DLD1 (cell line): Measurements from ENCODE around the gene SLC24A3.

Experiments used
- in situ Hi-C: cut with HindIII; loops from 2 replicates; pipeline ENCODE4 v1.10.0; 2017; ENCODE audit warnings: low sequenced_read_pairs

The SLC24A3 gene

DNA sequence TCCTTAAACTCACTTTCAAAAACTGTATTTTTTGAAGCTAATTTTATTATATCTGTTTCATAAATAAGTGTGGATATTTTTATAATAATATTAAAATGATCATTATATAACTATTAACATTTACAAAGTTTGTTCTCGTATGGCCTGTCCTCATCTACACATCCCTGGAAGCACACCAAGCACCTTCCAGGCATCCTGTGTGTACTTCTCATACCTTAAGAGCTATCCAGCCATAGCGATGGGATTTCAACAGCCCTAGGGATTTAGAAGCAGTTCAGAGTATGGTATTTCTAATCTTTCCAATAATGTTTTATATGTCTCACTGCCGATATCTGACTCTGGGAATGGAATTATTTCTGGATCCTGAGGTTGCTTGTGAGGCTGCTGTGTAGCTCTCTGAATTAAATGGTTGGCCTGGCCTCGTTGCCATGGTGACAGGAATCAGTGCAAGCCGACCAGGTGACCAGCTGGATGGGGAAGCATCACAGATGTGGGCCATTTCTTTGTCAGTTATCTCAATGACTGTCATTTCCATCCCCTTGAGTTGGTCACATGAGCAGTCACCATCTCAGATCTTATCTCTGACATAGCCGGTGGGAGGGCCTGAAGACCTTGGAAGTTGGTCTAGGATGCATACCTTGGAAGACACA lies 280.4 kb downstream of the SLC24A3 start:
- in situ Hi-C loops: no loop called here

DNA sequence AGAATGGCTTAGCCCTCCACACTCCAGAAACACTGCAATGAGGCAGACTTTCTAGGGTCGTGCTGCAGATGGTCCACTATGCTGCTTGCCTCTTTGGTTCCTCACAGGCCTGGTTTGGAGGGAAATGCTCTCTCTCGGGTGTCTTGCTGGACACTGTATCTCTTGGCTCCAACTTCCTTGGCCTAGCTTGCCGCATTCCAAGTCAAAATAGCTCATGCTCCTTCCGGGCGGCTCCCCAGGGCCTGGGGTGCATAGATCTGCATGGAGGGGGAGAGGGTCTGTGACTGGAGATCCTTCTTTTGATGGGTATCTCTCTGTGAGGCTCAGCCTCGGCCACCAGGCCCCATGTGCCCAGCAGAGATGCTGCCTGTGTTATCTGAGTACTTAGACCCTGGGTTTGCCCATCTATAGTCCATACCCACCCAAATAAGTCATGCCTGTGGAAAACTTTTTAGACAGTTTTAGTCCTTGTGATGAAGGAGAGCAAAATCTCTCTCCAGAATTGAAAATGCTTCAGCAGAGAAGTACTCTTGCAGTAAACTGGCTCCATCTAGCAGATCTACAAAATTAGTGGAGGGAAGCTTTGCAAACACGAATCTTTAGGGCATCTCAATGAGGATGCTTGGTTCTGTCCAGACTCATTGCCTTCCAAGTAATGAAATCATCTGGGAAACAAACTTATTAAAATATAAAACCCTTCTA lies 281.5 kb downstream of the SLC24A3 start:
- in situ Hi-C loops: no loop called here

DNA sequence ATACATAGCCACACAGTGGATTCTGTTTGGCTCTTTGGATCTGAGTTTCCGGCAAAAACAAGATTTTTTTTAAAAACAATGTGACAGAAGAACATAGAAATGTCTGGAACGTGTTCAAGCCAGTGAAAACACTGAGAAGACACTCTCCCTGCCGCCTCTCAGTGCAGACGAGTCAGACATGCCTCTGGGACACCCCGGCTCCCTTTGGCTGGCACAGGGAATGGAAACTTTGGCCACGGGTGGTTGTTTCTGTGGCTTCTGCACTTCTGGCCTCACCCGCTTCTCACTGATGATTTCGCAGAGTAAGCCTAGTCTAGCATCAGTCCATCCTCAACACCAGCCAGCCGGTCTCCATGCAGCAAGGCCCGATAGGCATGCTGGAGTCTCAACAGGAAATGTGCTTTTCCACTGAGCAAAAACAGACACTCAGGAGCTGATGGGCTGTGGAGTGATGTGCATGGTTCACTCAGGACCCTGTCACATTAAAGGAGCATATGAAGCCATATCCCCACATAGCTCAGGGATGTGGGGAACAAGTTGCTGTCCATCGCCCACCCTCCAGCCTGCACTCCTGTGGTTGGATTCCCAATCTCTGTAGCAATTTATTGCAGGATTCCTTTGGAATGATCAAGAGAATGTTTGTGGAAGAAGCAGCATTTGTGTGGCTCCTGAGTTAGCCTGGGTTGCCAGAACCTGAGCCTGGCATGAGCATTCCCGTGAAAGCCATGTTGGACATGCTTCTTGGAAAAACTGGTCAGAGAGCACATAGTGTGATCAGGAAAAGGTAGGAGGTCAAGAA lies 283.7 kb downstream of the SLC24A3 start:
- in situ Hi-C loops: no loop called here

DNA sequence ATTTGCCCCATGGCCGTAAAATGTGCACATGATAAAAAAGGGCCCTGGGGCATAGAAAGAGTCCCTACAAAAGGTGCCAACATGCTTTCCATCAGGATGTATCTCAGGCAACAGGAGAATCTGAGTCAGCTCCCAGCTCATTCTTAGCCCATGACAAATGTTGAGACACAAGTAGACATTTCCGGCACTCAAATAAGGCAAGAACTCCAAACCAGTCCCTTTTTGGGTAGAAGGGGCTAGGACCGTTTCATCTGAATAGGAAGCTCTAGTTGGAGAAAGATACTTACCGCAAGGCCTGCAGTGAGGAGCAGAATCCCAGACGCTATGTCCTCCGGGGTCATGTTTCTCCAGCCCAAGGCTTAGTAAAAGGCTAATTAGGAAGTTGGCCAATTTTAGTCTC lies 284.6 kb downstream of the SLC24A3 start:
- in situ Hi-C loops: no loop called here

DNA sequence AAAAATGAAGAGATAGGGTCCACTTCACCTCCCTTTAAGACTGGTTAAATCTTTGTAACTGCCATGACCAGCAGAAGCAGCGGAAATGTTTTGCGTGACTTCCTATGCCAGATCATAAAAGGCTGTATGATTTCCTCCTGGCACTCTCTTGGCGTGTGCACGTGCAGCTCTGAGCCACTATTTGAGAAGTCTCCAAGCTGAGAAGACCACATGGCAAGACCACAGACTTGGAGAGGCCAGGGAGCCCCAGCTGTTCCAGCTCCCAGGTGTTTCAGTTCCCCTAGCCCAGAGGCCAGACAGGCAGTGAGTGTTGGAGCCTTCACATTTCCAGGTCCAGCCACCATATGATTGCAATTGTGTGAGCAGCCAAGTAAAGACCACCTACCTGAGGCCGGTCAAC lies 286.3 kb downstream of the SLC24A3 start:
- in situ Hi-C loops: no loop called here

DNA sequence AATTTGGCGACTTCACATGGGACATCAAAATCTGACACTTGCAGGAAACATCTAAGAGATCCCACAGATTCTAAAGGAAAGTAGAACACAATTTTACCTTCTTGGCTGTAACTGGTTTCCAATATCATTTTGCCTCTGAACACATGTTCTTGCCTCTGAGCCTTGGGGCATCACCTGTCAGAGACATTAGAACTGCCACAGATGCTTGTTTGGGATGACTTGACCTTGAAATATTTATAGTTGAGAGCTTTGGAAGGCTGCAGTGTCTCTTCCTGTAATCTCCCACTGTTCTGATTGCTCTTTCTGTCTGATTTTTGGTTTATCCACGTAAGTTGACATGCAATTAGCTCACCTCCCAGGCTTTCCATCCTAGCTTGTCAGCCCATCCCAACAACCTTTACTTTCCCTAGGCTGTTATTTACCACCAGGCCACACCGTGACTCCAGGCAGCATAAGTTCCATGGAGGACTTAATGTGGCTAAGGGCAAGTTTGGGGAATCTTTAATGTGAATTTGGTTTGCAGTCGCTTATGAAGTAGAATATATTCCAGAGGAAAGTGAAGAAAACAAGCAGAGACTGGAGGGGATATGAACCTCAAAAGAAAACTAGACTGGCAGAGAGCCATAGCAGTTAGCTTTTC lies 289.2 kb downstream of the SLC24A3 start:
- in situ Hi-C loops: no loop called here

DNA sequence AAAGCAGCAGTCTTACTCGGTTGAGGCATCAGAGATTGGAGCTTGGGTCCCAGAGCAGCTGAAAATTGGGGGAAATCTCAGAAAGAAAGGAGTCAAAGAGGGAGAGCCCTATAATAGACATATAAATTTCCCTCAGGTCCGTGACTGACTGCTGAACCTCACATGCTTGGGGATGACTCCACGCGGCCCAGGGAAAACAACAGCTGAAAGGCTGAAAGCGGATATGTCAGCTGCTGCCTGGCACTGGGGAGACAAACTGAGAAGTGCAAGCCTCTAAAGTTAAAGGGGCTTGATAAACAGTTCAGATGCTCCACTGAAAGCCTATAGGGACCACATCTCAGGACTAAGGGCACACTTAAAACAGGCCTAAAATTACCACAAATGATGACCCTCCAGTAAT lies 289.7 kb downstream of the SLC24A3 start:
- in situ Hi-C loops: no loop called here

DNA sequence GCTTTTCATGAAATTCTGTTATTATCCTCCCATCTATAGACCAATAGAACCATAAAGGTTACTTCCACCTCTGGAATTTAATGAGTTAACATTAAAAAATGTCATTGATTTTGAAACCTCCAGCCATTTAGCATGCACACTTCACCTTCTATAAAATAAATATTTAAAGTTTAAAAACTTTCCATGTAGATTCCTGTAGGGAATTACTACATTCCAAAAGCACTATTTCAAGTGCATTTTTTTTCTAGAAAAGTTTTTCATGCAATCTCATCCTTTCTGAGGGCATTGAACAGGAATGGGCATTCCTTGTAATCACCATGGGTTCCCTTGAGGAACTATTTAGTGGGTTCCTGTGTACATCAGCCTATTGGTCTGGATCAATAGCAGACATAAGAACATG lies 291.8 kb downstream of the SLC24A3 start:
- in situ Hi-C loops: no loop called here

DNA sequence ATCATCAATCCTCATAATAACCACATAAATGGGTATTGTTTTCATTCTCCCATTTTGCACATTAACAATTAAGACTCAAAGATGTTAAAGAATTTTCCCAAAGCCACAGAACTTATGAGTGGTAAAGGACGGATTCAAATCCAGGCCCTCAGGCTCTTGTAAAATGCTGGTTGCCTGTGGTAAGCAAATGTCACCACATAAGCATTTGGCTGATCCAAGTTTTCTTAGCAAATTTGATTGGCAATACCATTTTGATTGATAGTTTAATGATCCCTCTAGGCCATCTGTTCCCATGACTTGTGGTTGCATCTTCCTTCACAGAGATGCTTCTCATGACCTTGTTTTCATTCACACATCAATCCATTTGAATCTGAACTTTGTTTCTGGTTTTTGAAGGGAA lies 293.6 kb downstream of the SLC24A3 start:
- in situ Hi-C loops: no loop called here

DNA sequence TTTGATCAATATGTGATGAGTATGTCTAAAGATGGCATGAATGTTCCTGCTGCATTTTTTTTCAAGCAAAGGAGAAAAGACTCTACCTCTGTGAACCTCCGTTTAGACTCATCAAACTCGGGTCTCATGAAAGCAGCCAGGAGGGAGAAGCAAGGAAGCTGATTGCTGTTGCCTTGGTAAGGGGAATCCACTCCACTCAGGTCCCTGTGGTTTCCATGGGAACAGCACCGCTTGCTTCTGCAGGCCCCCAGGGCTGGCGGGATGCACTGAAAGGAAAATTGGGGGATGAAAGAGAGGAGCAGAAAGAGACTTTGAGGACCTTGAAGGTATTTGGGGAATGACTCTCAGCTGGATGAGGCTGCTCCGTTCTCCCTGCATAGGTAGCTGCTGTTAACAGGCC lies 296.0 kb downstream of the SLC24A3 start:
- in situ Hi-C loops: no loop called here

DNA sequence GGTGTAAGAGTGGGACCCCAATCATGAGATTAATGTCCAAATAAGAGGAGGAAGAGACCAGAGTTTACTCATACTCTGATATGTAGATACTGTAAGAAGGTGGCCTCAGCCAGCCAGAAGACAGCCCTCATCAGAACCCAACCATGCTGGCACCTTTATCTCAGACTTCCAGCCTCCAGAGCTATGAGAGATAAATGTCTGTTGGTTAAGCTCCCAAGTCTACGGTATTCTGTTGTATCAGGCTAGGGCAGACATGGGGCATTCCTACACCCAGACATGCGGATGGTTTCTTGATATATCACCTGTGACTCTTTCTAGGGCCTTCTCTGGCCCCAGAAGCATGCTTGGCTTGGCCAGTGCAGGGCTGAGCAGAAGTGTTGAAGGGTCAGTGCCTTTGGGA lies 298.2 kb downstream of the SLC24A3 start:
- in situ Hi-C loops: no loop called here

DNA sequence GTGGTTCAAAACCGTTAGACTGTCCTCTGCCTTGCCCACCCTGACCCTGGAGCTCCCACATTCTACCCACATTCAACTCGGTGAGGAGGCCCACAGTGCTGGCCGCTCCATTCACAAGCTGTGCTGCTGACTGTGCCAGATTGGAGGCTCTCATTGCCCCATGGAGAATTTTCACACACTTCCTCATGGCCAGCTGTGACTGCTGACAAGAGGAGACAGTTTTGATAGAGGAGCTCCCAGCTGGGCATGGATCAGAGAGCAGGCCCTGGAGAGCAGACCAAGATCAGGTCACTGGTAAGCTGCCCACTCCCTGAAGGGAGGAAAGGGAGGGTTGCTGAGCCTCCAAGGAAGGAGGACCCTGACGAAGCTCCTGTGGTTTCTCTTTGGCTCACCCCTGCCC lies 299.5 kb downstream of the SLC24A3 start:
- in situ Hi-C loops: no loop called here

DNA sequence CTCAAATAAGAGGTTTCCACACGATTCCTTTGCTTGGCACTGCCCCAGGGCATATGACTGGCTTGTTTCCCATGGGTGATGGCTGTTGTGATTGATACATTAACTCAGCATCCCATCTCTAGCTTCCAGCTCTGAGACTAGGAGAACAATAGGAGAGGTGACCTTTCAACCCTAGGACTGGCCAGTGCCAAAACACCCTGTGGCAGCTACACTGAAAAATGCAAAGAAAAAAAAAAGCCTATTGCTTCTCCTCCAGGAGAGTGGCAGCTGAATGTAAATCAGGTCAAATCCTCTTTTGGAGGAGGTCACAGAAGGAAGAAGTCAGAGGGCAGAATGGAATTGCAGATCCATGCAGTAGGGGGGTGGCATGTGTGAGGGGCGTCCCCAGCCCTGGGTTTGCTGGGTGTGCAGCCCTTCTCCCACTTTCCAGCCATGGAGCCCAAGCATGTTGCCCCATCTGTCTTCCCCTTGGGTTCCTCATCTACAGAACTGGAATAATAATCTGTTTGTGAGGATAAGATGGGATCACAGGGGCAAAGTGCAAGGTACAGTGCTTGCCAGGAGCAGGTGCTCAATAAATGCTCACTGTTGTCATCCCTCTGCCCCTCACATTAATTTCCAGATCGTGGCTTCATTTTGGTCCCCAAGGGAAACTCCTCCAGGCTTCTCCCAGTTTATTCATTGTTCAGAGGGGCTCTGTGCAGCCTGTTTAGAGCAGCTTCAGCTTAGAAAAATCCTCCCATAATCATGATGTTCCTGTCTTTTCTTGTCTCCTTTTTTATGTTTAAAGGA lies 300.6 kb downstream of the SLC24A3 start:
- in situ Hi-C loops: no loop called here

DNA sequence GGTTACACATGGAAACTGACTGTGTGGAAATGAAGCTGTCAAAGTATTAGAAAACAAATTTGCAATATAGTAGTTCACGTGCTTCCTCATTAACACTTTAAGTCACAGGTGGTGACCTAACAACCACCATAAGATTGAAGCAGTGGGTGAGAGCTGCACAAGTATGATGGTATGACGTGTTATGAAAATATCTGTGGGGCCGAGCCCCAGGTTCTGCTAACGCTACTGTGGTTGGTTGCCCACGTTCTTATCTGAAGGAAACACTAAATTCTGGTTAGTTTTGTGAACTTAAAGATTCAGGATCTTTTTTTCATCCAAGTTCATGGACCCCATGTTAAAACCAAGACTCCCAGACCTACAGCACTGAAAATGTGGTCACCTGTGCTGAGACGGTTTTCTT lies 302.6 kb downstream of the SLC24A3 start:
- in situ Hi-C loops: no loop called here

DNA sequence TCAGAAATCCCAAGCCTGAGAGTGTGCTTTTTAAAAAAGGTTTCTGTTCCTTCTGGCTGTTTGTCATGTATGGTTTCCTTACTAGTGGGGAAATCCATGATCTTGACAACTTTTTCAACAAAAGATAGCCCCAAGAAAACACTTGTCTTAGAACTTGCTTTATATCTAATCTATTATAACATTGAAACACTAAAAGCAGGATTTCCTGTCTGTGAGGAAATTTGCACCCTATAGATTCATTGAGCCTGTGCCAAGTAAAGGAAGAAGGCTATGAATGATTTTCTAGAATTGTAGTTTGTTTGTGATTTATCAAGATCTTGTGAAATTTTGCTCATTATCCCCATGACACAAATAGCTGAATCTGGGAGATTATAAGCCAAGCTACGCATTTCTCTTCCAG lies 307.0 kb downstream of the SLC24A3 start:
- in situ Hi-C loops: no loop called here

DNA sequence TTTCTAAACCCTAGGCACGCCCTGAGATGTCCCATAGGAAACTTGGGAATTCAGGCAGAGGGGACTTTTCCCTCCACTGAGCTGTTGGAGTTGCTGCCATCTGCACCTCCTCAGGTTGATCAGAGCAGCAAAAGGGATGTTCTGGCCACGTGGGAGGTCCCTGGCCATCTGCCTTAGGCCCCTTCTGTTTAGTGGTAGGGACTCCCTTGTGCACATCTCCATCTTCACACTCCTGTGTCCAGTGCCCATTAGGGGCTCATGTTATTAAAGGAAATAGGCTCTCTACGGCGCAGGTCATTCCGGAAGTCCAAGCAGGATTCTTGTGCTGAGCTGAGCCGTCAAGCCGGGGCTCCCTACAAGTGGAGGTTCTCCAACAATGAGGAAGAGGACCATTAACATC lies 307.8 kb downstream of the SLC24A3 start:
- in situ Hi-C loops: no loop called here

DNA sequence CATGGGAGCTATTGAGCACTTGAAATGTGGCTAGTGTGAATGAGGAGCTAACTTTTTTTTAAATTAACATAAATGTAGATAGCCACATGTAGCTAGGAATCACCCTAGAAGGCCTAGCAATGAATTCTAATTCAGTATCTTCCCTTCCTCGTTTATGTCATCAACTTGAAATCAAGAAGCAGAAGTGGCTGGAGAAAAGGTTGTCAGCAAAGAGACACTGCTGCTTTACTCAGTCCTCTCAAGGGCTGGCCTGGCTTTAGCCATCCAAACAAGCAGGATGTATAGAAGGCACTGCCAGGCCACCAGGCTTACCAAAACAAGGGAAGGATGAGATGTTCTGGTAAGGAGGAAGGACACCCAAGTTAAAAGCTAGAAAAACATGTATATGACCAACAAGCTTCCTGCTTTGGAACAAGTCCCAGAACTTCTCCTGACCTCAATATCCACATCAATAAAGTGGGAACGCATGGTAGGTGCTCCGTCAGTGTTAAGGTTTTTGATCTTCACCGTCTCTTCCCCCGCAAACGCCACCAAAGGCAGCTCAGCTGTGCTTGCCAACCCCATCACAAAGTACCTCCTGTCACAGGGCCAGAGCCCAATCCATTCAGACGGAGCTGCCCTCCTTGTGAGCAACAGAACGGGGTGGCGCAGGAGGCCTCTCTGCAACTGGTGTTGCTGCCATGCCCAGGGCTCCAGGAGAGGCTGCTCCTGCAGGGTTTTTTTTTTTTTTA lies 309.8 kb downstream of the SLC24A3 start:
- in situ Hi-C loops: no loop called here

DNA sequence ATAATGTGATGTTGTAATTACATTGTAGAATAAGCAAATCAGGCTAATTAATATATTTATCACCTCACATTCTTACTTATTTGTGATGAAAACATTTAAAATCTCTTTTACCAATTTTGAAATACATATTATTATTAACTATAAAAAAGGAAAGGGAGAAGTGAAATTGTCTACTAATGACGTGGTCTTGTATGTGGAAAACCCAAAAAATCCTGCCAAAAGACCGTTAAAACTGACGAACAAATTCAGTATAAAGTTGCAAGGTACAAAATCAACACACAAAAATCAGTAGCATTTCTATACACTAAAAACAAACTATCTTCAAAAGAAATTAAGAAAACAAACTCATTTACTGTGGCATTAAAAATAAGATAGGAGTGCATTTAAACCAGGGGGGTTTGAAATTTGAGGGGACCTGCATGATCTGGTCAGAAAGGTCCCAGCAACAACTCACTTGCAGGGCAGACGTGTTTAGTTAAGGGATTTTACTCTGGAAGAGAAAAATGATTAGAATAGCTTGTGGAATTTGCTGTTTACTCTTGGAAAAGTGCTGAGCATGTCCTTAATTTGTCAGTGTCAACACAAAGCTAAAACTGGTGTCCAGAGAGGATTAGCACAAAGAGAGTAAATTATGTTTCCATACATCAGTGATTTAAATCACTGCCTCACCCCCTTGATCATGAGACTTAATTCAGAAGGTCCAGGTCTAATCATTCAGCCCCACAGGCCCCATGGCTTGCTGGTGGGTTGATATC lies 310.6 kb downstream of the SLC24A3 start:
- in situ Hi-C loops: no loop called here

DNA sequence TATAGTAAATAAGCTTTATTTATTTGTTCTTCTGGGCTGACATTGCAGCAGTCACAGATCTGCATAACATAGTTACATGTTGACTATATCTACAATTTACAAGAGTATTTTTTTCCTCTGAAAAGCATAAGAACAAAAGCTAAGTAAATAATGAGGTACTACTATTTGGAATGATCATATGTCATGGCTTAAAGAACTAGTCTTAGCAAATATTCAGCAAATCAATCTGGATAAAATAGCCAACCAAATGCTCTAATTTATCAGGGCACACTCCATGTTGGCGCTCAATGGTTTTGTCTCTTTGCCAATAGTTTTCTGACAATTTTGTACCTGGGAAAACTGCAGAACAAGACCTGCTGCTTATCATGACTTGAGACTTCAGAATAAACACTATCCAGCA lies 312.2 kb downstream of the SLC24A3 start:
- in situ Hi-C loops: no loop called here
